Liver (tissue), 9 donors: ENCODE data around the gene GLIPR2. TPM values are rescaled to one million over a fixed set of nuclear protein-coding genes. Genes with fewer than 3 reads are reported as not detected.

ENCODE experiments used
- DNase-seq: peaks from one replicate; pipeline ENCODE4 v3.0.0-alpha.2; 2017; ENCODE audit warnings: low spot score
- H3K27ac ChIP-seq, 2 donors: one replicate each; pipeline ENCODE4 v1.7.0; 2013; ENCODE audit warnings: inconsistent platforms in 2 of 2, low read length in 2 of 2, control low read depth in 1 of 2, low read depth in 1 of 2, mild to moderate bottlenecking in 1 of 2
- H3K27me3 ChIP-seq, 4 donors: one replicate each; pipeline versions ENCODE4 v1.6.1 to v1.7.0; 2013; ENCODE audit warnings: low read length in 3 of 4, inconsistent platforms in 1 of 4, mild to moderate bottlenecking in 1 of 4, moderate library complexity in 1 of 4; ENCODE audit not compliant: control insufficient read depth in 4 of 4, insufficient read depth in 4 of 4
- H3K36me3 ChIP-seq, 4 donors: one replicate each; pipeline versions ENCODE4 v1.6.1 to v1.7.0; 2013; ENCODE audit warnings: low read length in 3 of 4, mild to moderate bottlenecking in 3 of 4, low read depth in 1 of 4, moderate library complexity in 1 of 4; ENCODE audit not compliant: control insufficient read depth in 4 of 4, insufficient read depth in 3 of 4
- H3K4me1 ChIP-seq, 4 donors: one replicate each; pipeline versions ENCODE4 v1.6.1 to v1.7.0; 2013; ENCODE audit warnings: low read length in 3 of 4, mild to moderate bottlenecking in 3 of 4, moderate library complexity in 1 of 4; ENCODE audit not compliant: control insufficient read depth in 4 of 4, insufficient read depth in 4 of 4
- H3K4me3 ChIP-seq, 3 donors: one replicate each; pipeline versions ENCODE4 v1.6.1 to v1.7.0; 2013; ENCODE audit warnings: low read length in 3 of 3, control low read depth in 1 of 3, low read depth in 1 of 3, mild to moderate bottlenecking in 1 of 3
- H3K9ac ChIP-seq, 2 donors: one replicate each; pipeline ENCODE4 v1.7.0; 2013; ENCODE audit warnings: low read length in 2 of 2, mild to moderate bottlenecking in 2 of 2, moderate library complexity in 2 of 2, control low read depth in 1 of 2, low read depth in 1 of 2
- H3K9me3 ChIP-seq, 4 donors: one replicate each; pipeline versions ENCODE4 v1.6.1 to v1.7.0; 2013; ENCODE audit warnings: low read length in 3 of 4; ENCODE audit not compliant: control insufficient read depth in 4 of 4
- GABPA ChIP-seq, 2 donors: IDR thresholded peaks in 1 of 2; conservative IDR thresholded peaks in 1 of 2; 2 replicates each; pipeline ENCODE4 v1.6.1; 2016; ENCODE audit warnings: antibody characterized with exemption in 2 of 2, mild to moderate bottlenecking in 1 of 2, moderate library complexity in 1 of 2
- HNF4A ChIP-seq, 2 donors: conservative IDR thresholded peaks; 2 replicates each; pipeline ENCODE4 v1.6.1; 2016; ENCODE audit warnings: antibody characterized with exemption in 2 of 2, mild to moderate bottlenecking in 2 of 2
- WGBS: extraction: QIAGEN DNeasy Blood & Tissue Kit; methylation state at CpG from one replicate; pipeline ENCODE4 v1.1.7; 2013; 5-methylcytosine and 5-hydroxymethylcytosine counted together
- polyA plus RNA-seq, 2 donors: library from polyadenylated mRNA; stranded (reverse) in 1 of 2; unstranded in 1 of 2; fragments of 200-250 nt in 1 of 2; fragments of >200 nt in 1 of 2; fragmentation: Nextera tagmentation in 1 of 2; extraction: Ambion mirVana in 1 of 2; gene quantifications; one replicate each; pipeline versions ENCODE4 v1.2.1 to v1.2.3, GENCODE V29; 2013 to 2015
- total RNA-seq, 2 donors: library from RNA; depleted of rRNA; stranded (reverse); fragments of >200 nt; gene quantifications; one replicate each; pipeline ENCODE4 v1.2.3, GENCODE V29; 2014
- TF ChIP-seq, protein P1 (sequence below): IDR thresholded peaks from 2 replicates; pipeline ENCODE4 v1.6.1; 2016; ENCODE audit warnings: antibody characterized with exemption
- donor health status: healthy.
- donor health status: healthy.
- donor health status: healthy.
- donor health status: healthy.
- donor health status: healthy.

GLIPR2 gene
- total and polyA plus RNA-seq, 4 donors, result 1.7 to 17.6 (median 2.9) TPM

DNA sequence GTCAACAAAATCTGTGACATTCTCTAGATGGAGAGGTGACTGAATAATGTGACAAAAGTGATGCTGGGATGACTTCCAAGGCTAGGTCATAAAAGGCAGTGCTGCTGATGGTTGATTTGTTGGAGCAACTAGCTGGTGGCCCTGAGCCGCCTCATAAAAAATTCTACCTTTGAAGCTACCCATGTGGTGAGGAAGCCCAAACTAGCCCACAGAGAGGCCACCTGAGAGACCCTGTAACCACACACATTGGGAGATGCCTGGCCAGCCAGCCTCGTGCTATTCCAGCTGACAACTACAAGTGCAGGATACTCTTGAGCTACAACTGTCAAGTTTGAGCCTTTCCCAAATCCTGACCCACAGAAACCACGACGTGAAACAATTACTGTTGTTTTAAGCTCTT is 76.9 kb downstream of the GLIPR2 start:
- Histone ChIP-seq H3K9me3 (no peaks in the 10 kb centered on the region), H3K27ac (no peak overlapping the region), H3K9ac (no peak overlapping the region), H3K36me3 (peaks cover 5 to 69% (median 51%) of the 10 kb centered on the region in 4 donors), H3K4me1 (peaks cover 0 to 5% (median 0%) of the 10 kb centered on the region in 4 donors), H3K27me3 (no peaks in the 10 kb centered on the region), H3K4me3 (no peak overlapping the region)
- DNase-seq, result no peak
- 93% methylated on average over 4 of the region's 4 CpGs for WGBS
- TF ChIP-seq, protein P1, sequence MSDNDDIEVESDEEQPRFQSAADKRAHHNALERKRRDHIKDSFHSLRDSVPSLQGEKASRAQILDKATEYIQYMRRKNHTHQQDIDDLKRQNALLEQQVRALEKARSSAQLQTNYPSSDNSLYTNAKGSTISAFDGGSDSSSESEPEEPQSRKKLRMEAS, result no peak
- TF ChIP-seq HNF4A (conservative IDR thresholded peaks at IDR 0.05) (no peak), GABPA (IDR thresholded peaks at IDR 0.05 in 1 of 2, conservative IDR thresholded peaks at IDR 0.05 in 1 of 2) (no peak)

Other genes with a start within 250 kb of the GLIPR2 start
- gene HRCT1, start 230.5 kb upstream of the GLIPR2 start, total RNA-seq, result under 1 TPM; 0.08 to 0.09 TPM
- 1 to 10 TPM in 1 of 2 donors, under 1 TPM in 1; 0.44 to 2.9 TPM for gene HRCT1, start 230.5 kb upstream of the GLIPR2 start, polyA plus RNA-seq
- gene SPAAR, start 227.2 kb upstream of the GLIPR2 start, total RNA-seq, result 1 to 10 TPM in 1 of 2 donors, under 1 TPM in 1; 0.65 to 2.4 TPM
- gene SPAAR, start 227.2 kb upstream of the GLIPR2 start, polyA plus RNA-seq, result 1 to 10 TPM; 1.1 TPM
- gene OR2S2, start 178.6 kb upstream of the GLIPR2 start, total RNA-seq, result not detected
- not detected for gene OR2S2, start 178.6 kb upstream of the GLIPR2 start, polyA plus RNA-seq
- gene RECK, start 99.8 kb upstream of the GLIPR2 start, total RNA-seq, result 1 to 10 TPM; 2.1 to 3.5 TPM
- gene RECK, start 99.8 kb upstream of the GLIPR2 start, polyA plus RNA-seq, result 1 to 10 TPM; 2.1 to 2.5 TPM
- gene CCIN, start 32.7 kb downstream of the GLIPR2 start, total RNA-seq, result not detected
- not detected for gene CCIN, start 32.7 kb downstream of the GLIPR2 start, polyA plus RNA-seq
- gene CLTA, start 54.2 kb downstream of the GLIPR2 start, total RNA-seq, result 10 to 100 TPM; 48.4 to 81.0 TPM
- gene CLTA, start 54.2 kb downstream of the GLIPR2 start, polyA plus RNA-seq, result 100 to 1,000 TPM in 1 of 2 donors, 10 to 100 TPM in 1; 68.2 to 102 TPM
- 100 to 1,000 TPM in 1 of 2 donors, 10 to 100 TPM in 1; 21.8 to 177 TPM for gene GNE, start 121.7 kb downstream of the GLIPR2 start, total RNA-seq
- 10 to 100 TPM; 37.8 to 38.4 TPM for gene GNE, start 121.7 kb downstream of the GLIPR2 start, polyA plus RNA-seq